HG03342 (cell line): ENCODE results near the gene FAM3A.

Source experiments
- ATAC-seq: cut with Tn5 transposase; IDR thresholded peaks from one replicate; pipeline ENCODE4 v1.9.1; 2021; ENCODE audit warnings: mild to moderate bottlenecking, moderate library complexity; ENCODE audit not compliant: unreplicated experiment

FAM3A gene

GRCh38 chrX:154481911-154482601 lies 34.0 kb downstream of the FAM3A start:
- no peak for ATAC-seq

- ATAC-seq: no peak
Observed at GRCh38 chrX:154481195-154481594, 34.8 kb downstream of the FAM3A start.

- peak; percentile 83 for ATAC-seq
Observed at GRCh38 chrX:154478728-154479622, 37.1 kb downstream of the FAM3A start, which contains the start of gene LAGE3. Gene LAGE3, minus strand, starts transcription at chrX:154479281. Its CDS starts 366 bp downstream, at chrX:154478915.

DNA sequence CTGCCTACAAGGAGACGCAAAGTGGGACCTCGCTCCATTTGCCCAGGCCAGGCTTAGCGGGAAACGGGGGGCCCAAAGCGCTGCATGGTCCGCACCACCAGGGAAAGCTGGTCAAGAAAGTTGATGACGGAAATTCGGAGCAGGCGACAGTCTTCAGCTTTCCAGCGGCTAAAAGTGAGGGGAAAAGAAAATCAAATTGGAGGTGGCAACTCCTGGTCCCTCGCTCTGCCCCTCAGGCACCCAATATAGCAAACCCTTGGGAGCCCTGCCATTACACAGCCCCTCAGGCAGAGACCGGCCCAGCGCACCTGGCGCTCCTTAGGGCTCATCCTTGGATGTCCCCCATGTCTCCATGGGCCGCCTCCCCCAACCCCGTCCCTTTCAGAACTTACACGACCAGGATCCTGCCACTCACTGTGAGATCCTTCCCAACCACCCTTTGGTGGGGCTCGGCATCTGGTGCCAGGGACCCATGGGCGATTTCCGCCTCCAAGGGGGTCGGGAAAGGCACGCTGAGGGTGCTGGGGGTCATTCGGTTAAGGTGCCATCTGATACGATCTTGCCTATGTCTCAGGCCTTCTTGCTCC lies 38.0 kb downstream of the FAM3A start:
- no peak for ATAC-seq

GRCh38 chrX:154476821-154477220 lies 39.2 kb downstream of the FAM3A start:
- no peak for ATAC-seq

- ATAC-seq: no peak
Observed at GRCh38 chrX:154473683-154474082, 42.3 kb downstream of the FAM3A start.

DNA sequence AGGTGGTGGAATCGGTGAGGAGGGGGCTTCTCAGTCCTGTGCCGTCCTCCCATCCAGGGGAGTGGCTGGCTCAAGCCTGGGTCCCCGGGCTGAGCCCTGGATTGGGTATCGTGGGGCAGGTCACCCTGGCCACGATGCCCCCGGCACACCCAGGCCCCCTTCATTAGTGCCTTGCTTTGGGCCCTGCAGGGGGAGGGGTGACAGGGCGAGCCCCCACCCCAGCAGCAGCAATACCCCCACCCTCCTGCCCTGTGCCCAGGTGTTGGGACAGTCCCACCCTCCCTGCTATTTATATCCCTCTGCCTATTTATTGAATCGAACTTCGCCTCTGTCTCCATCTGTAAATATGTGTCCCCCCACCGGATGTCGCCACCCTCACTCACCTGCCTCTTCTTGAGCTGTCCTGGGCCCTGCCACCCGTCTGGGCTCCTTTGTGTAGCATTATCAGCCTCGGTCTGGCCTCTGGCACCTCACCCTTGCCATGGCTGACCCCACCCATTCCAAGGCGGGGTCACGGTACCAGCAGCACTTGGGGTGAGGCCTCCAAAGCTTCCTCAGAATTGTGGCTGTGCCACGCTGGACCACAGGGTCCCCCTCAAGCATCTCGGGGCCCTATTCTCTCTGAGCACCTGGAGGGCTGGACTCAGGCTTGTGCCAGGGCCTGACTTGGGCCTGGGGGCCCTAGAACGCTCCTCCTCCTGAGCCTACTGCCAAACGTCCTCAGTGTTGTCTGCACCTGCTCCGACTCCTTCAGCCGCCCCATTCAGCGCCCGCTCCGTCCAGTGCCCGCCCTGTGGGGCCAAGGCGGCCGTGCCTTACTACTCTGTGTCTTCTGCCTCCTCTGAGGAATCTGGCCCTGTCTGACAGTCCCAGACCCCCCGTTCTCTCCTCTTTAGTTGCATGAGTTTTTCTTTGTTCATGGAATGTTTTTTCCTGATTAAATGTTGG lies 43.1 kb downstream of the FAM3A start:
- ATAC-seq: no peak

GRCh38 chrX:154471839-154472684 lies 44.0 kb downstream of the FAM3A start:
- no peak for ATAC-seq

DNA sequence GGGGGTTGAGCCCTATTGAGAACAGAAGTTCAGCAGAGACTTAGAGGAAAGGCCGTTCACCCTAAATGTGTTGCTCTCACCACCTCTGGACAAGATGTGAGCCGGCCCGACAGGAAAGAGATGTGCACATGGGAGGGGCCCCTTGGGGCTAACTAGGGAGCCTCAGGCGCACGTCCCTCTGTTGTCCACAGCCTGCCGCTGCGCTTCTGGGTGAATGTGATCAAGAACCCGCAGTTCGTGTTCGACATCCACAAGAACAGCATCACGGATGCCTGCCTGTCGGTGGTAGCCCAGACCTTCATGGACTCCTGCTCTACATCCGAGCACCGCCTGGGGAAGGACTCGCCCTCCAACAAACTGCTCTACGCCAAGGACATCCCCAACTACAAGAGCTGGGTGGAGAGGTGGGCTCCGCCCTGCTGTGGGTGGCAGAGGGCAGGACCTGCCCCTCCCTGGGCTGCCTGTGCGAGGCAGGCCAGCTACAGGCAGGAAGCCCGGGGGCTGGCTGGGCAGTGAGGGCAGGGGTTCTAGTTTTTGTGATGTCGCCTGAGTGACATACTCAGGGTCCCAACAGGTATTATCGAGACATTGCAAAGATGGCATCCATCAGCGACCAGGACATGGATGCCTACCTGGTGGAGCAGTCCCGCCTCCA lies 45.0 kb downstream of the FAM3A start:
- ATAC-seq: no peak

GRCh38 chrX:154470434-154470833 lies 45.6 kb downstream of the FAM3A start:
- no peak for ATAC-seq

DNA sequence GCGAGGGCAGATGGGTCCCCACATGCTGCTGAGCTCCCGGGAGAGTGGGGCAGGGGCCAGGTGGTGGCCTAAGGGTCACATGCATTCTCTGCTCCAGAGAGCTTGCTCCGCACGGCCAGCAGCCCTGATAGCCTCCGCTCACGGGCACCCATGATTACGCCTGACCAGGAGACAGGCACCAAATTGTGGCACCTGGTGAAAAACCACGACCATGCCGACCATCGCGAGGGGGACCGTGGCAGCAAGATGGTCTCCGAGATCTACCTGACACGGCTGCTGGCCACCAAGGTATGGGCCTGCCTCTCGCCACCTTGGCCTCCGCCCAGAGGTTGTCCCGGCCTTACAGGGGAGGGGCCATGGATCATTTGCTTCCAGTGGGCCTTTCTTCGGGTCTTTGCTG lies 46.2 kb downstream of the FAM3A start:
- no peak for ATAC-seq

DNA sequence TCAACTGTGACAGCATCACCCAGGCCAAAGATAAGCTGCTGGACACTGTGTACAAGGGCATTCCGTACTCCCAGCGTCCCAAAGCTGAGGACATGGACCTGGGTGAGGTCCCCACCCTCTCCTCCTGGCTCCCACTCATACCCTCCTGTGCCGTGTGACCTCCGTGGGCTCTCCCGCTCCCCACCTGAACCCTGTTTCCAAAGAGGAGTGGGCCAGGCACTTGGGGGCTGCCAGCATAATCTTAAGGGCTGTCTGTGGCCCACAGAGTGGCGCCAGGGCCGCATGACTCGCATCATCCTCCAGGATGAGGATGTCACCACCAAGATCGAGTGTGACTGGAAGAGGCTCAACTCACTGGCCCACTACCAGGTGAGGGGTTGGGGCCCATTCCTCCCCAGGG lies 46.9 kb downstream of the FAM3A start:
- no peak for ATAC-seq

- ATAC-seq: no peak
Observed at GRCh38 chrX:154468217-154468616, 47.8 kb downstream of the FAM3A start.

DNA sequence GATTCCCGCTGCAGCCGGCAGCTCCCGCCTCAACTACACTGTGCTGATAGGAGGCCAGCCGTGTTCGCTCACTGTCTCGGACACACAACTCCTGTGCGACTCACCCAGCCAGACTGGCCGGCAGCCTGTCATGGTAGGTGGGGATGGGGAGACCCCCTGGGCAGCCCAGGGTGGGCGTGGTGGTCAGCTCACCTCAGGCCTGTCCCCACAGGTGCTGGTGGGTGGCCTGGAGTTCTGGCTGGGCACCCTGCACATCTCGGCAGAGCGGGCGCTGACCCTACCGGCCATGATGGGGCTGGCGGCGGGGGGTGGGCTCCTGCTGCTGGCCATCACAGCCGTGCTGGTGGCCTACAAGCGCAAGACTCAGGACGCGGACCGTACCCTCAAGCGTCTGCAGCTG lies 48.5 kb downstream of the FAM3A start:
- ATAC-seq: no peak

DNA sequence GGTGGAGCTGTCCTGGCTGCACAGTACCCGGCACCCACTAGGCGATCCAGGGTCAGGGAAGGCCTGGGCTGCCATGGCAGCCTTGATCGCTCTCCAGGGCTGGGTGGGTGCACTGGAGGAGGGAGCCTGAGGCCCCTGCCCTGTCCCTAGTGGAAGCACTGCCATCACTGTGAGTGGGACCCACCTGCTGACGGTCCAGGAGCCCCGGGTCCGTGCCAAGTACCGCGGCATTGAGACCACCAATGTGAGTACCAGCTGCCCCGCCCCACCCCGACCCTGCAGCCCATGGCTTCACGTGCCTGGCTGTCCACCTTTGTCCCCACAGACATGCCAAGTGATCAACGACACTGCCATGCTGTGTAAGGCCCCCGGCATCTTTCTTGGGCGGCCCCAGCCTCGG lies 49.1 kb downstream of the FAM3A start:
- no peak for ATAC-seq

- ATAC-seq: no peak
Observed at GRCh38 chrX:154466036-154466435, 50.0 kb downstream of the FAM3A start.

- ATAC-seq: no peak
Observed at GRCh38 chrX:154465601-154466000, 50.4 kb downstream of the FAM3A start.

DNA sequence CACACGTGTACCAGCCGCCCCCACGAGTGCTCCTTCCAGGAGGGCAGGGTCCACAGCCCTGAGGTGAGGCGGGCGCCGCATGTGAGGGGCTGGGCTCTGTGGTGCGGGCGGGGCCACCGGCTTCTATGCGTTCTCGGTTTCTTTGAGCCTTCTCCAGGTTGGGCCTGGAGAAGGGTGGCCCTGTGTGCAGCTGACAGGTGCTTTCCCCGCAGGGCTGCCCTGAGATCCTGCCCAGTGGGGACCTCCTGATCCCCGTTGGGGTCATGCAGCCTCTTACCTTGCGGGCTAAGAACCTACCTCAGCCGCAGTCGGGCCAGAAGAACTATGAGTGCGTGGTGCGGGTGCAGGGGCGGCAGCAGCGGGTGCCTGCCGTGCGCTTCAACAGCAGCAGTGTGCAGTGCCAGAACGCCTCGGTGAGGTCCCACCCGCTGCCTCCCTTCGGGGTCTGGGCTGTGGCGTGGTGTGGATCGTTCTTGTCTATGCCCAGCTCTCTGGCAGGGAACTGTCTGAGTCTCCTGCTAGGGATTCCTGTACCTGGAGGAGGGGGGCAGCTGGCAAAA lies 51.1 kb downstream of the FAM3A start:
- no peak for ATAC-seq
